CD4-positive, alpha-beta memory T cell (primary cell): ENCODE measurements around the gene MRPS6. TPM values are rescaled to one million over a fixed set of nuclear protein-coding genes. Genes with fewer than 3 reads are reported as not detected.

ENCODE experiments used
- CTCF ChIA-PET: fragments of 350-600 bp; sonication (Branson Sonifier 250); formaldehyde crosslinking; loops from one replicate; lab custom pipeline; 2021; ENCODE audit warnings: inconsistent platforms; ENCODE audit not compliant: partially characterized antibody; lab: Charles Lee
- POLR2A ChIA-PET: fragments of 350-600 bp; sonication (Branson Sonifier 250); formaldehyde crosslinking; loops from one replicate; lab custom pipeline; 2021; ENCODE audit not compliant: partially characterized antibody; lab: Charles Lee
- DNase-seq, 5 donors: peaks; one replicate each; pipeline versions ENCODE4 v3.0.0 to v3.0.0-alpha.2; 2020 to 2022; ENCODE audit warnings: mixed read lengths in 1 of 5
- H3K27ac ChIP-seq: one replicate; pipeline ENCODE4 v1.7.0; 2013; ENCODE audit warnings: low read depth, low read length
- H3K27me3 ChIP-seq: 2 replicates; pipeline ENCODE4 v1.7.0; 2013; ENCODE audit warnings: mild to moderate bottlenecking, low read length, moderate library complexity; ENCODE audit not compliant: insufficient read depth
- H3K36me3 ChIP-seq: 2 replicates; pipeline ENCODE4 v1.7.0; 2013; ENCODE audit warnings: mild to moderate bottlenecking, low read length, moderate library complexity; ENCODE audit not compliant: insufficient read depth
- H3K4me1 ChIP-seq: 2 replicates; pipeline ENCODE4 v1.7.0; 2013; ENCODE audit warnings: mild to moderate bottlenecking, low read length, moderate library complexity; ENCODE audit not compliant: insufficient read depth
- H3K4me3 ChIP-seq, 2 donors: one replicate each; pipeline ENCODE4 v1.7.0; 2013; ENCODE audit warnings: low read length in 2 of 2, mild to moderate bottlenecking in 1 of 2
- H3K9me3 ChIP-seq, 2 donors: one replicate each; pipeline ENCODE4 v1.7.0; 2013; ENCODE audit warnings: low read length in 2 of 2, control low read depth in 1 of 2; ENCODE audit not compliant: control insufficient read depth in 1 of 2
- H3K27ac Mint-ChIP-seq, 7 donors: one replicate each; pipeline ENCODE4 v1.8.0; 2020 to 2021; ENCODE audit warnings: mixed read lengths in 7 of 7, mild to moderate bottlenecking in 6 of 7, inconsistent platforms in 3 of 7, moderate library complexity in 3 of 7
- H3K27me3 Mint-ChIP-seq, 2 donors: one replicate each; pipeline ENCODE4 v1.8.0; 2020 to 2021; ENCODE audit warnings: mixed read lengths in 2 of 2
- H3K36me3 Mint-ChIP-seq, 2 donors: one replicate each; pipeline ENCODE4 v1.8.0; 2020 to 2021; ENCODE audit warnings: mixed read lengths in 2 of 2, inconsistent platforms in 1 of 2, mild to moderate bottlenecking in 1 of 2
- H3K4me1 Mint-ChIP-seq, 4 donors: one replicate each; pipeline ENCODE4 v1.8.0; 2020 to 2021; ENCODE audit warnings: mixed read lengths in 4 of 4, mild to moderate bottlenecking in 1 of 4
- H3K4me3 Mint-ChIP-seq, 8 donors: one replicate each; pipeline ENCODE4 v1.8.0; 2020 to 2021; ENCODE audit warnings: mixed read lengths in 8 of 8, mild to moderate bottlenecking in 7 of 8, moderate library complexity in 6 of 8, inconsistent platforms in 3 of 8
- H3K9me3 Mint-ChIP-seq, 8 donors: one replicate each; pipeline ENCODE4 v1.8.0; 2020 to 2021; ENCODE audit warnings: mixed read lengths in 8 of 8, mild to moderate bottlenecking in 5 of 8, inconsistent platforms in 3 of 8, moderate library complexity in 1 of 8
- intact Hi-C: fragments of 100-400 bp; cut with micrococcal nuclease; formaldehyde crosslinking; loops from one replicate; pipeline ENCODE4 v1.15.1; 2023
- polyA plus RNA-seq, 2 donors: library from polyadenylated mRNA; unstranded; fragments of 300-500 nt; fragmentation: Illumina TruSeq; gene quantifications; one replicate each; pipeline ENCODE4 v1.2.3, GENCODE V29; 2021
- total RNA-seq, 2 experiments: library from RNA; stranded (reverse); gene quantifications; one replicate each; pipeline ENCODE4 v1.2.3, GENCODE V29; 2021

The MRPS6 gene
- total and polyA plus RNA-seq, 4 experiments from 2014 or later: 76.9 to 160 (median 108) TPM

DNA sequence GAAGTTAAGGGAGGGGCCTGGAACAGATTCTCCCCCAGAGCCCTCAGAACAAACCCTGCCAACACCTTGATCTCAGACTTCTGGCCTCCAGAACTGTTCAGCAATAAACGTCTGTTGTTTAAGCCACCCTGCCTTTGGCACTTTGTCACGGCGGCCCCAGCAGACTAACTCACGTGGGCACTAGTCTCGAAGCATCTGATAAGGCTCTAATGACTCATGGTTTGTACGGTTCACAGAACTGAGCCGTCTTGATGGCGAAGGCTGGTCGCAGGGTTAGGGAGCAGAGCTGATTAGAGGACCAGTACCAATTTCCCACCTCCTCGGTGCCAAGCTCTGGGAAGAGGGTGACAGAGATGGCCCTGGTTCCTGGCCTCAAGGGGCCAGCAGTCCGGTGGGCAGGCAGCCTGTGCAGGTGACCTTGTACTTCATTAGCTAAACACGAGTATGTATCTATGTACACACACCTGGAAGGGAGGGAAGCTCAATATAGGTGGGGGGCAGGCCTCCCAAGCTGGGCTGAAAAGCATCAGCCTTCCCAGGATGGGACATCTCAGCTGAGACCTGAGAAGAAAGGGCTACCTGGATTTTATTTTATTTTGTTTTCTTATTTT is 112.8 kb downstream of the MRPS6 start:
- DNase-seq: no peak

DNA sequence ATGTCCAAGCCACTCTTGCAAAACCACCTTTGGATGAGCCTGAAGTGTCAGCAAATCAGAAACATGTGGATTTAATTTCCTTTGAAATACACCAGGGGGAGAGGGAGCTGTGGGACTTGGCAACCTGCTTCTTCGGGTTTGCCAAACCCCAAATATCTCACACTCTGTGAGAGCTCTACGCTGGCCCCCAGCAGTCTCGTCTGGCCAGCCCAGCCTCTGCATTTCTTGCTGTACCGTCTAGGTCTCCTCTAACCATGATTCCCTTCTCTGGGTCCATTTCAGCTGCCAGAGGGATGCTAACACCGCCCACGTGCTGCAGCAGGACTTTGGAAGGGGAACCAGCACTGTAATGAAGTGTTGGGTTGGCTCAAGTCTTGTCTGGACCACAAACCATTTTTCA is 114.6 kb downstream of the MRPS6 start:
- no peak overlapping the region for H3K4me3 Mint-ChIP-seq
- intact Hi-C loops: no loop called here
- H3K4me3 ChIP-seq: no peak overlapping the region
- no peaks in the 10 kb centered on the region for H3K27me3 Mint-ChIP-seq
- ChIA-PET CTCF (no interaction called here), POLR2A (interaction anchor here (1.1 kb wide), 1 partner anchor 238 kb away, joined by 3 read pairs; no protein-coding TSS in a partner anchor)
- no peaks in the 10 kb centered on the region for H3K27me3 ChIP-seq
- DNase-seq: no peak
- H3K27ac ChIP-seq: no peak overlapping the region
- no peaks in the 10 kb centered on the region for H3K36me3 ChIP-seq
- no peaks in the 10 kb centered on the region for H3K4me1 ChIP-seq
- peaks cover 0 to 4% (median under 1%) of the 10 kb centered on the region in 4 donors for H3K4me1 Mint-ChIP-seq
- no peak overlapping the region for H3K27ac Mint-ChIP-seq
- H3K9me3 ChIP-seq: no peaks in the 10 kb centered on the region
- no peaks in the 10 kb centered on the region for H3K36me3 Mint-ChIP-seq
- H3K9me3 Mint-ChIP-seq: peaks cover 0 to 3% (median 0%) of the 10 kb centered on the region in 8 donors

More for the DNA sequence above, 112.8 kb downstream of the MRPS6 start:
- Histone ChIP-seq H3K4me1 (no peaks in the 10 kb centered on the region), H3K36me3 (no peaks in the 10 kb centered on the region), H3K27ac (no peak overlapping the region), H3K9me3 (no peaks in the 10 kb centered on the region), H3K27me3 (no peaks in the 10 kb centered on the region), H3K4me3 (no peak overlapping the region)
- Mint-ChIP-seq H3K4me3 (no peak overlapping the region), H3K36me3 (peaks cover 0 to 2% of the 10 kb centered on the region in 2 donors), H3K9me3 (peaks cover 0 to 3% (median 0%) of the 10 kb centered on the region in 8 donors), H3K4me1 (peaks cover 0 to 3% (median 0%) of the 10 kb centered on the region in 4 donors), H3K27ac (no peak overlapping the region), H3K27me3 (no peaks in the 10 kb centered on the region)
- ChIA-PET POLR2A (no interaction called here), CTCF (interaction anchor here (1.8 kb wide), 1 partner anchor 161 kb away, joined by 5 read pairs; no protein-coding TSS in a partner anchor)
- intact Hi-C loops: no loop called here

GRCh38 chr21:34189506-34189905 is 116.1 kb downstream of the MRPS6 start:
- CTCF ChIA-PET: no interaction called here
- H3K4me3 ChIP-seq: no peak overlapping the region

DNA sequence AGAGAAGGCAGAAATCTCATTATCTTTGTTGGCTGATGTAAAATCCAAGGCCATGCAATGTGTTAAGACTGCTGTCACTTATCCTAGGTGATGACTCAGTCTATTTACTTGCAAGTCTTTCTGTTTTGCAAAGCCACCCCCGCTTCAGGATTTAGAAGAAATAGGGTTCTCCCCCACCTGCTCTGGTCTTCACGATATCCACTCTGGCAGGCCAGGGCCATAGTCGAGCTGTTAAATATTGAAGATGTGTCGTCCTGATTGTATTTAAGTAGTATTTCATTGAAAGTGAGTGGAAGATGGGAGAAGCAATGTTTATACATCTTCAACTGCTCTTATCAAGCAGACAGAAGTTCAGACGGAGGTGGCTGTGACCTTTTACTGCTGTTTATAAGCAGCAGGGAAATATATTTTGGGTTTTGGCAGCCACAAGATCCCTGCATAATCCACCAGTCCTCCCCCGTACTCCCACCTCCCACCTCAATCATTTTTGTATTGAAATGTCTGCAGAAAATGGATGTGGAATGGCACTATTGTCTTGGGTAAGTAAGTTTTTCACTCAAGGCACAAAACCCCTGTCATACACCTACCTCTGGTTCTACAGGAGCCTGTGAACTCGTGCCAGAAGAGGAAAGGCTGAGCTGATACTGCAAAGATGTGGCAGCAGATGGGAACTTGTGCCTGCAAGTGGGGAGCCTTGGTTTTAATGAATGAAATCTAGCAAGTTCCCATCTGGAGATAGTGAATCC is 117.4 kb downstream of the MRPS6 start:
- Mint-ChIP-seq H3K9me3 (peaks cover 0 to 7% (median 0%) of the 10 kb centered on the region in 8 donors), H3K27ac (peak overlapping the region in 1 of 7 donors; percentile 57), H3K4me1 (peaks cover 0 to 4% (median 1%) of the 10 kb centered on the region in 4 donors), H3K4me3 (no peak overlapping the region), H3K27me3 (no peaks in the 10 kb centered on the region), H3K36me3 (no peaks in the 10 kb centered on the region)
- POLR2A ChIA-PET: no interaction called here
- no peaks in the 10 kb centered on the region for H3K27me3 ChIP-seq
- no peaks in the 10 kb centered on the region for H3K4me1 ChIP-seq
- H3K27ac ChIP-seq: no peak overlapping the region
- H3K9me3 ChIP-seq: no peaks in the 10 kb centered on the region
- H3K36me3 ChIP-seq: no peaks in the 10 kb centered on the region
- CTCF ChIA-PET: interaction anchor here (1.0 kb wide), 1 partner anchor 13 kb away, joined by 7 read pairs; no protein-coding TSS in a partner anchor
- intact Hi-C loops: no loop called here
- H3K4me3 ChIP-seq: no peak overlapping the region
- DNase-seq: no peak

More at GRCh38 chr21:34189506-34189905, 116.1 kb downstream of the MRPS6 start:
- H3K36me3 ChIP-seq: no peaks in the 10 kb centered on the region
- Mint-ChIP-seq H3K27me3 (no peaks in the 10 kb centered on the region), H3K4me1 (peaks cover 0 to 4% (median 1%) of the 10 kb centered on the region in 4 donors), H3K9me3 (peaks cover 0 to 7% (median 0%) of the 10 kb centered on the region in 8 donors), H3K4me3 (no peak overlapping the region), H3K27ac (no peak overlapping the region), H3K36me3 (no peaks in the 10 kb centered on the region)
- intact Hi-C loops: no loop called here
- H3K27me3 ChIP-seq: no peaks in the 10 kb centered on the region
- POLR2A ChIA-PET: no interaction called here
- no peaks in the 10 kb centered on the region for H3K9me3 ChIP-seq
- H3K4me1 ChIP-seq: no peaks in the 10 kb centered on the region
- no peak for DNase-seq
- H3K27ac ChIP-seq: no peak overlapping the region

- no peaks in the 10 kb centered on the region for H3K4me1 ChIP-seq
- H3K4me1 Mint-ChIP-seq: peaks cover 0 to 4% (median 1%) of the 10 kb centered on the region in 4 donors
- H3K36me3 ChIP-seq: no peaks in the 10 kb centered on the region
- no peak overlapping the region for H3K4me3 Mint-ChIP-seq
- no peak overlapping the region for H3K27ac Mint-ChIP-seq
- intact Hi-C loops: no loop called here
- no peak for DNase-seq
- peaks cover 0 to 4% (median 0%) of the 10 kb centered on the region in 8 donors for H3K9me3 Mint-ChIP-seq
- no peaks in the 10 kb centered on the region for H3K27me3 ChIP-seq
- H3K27ac ChIP-seq: no peak overlapping the region
- no peaks in the 10 kb centered on the region for H3K36me3 Mint-ChIP-seq
- no peaks in the 10 kb centered on the region for H3K9me3 ChIP-seq
- H3K4me3 ChIP-seq: no peak overlapping the region
- no peaks in the 10 kb centered on the region for H3K27me3 Mint-ChIP-seq
- POLR2A ChIA-PET: no interaction called here
- CTCF ChIA-PET: interaction anchor here (1.0 kb wide), 1 partner anchor 12 kb away, joined by 7 read pairs; no protein-coding TSS in a partner anchor
Measured at GRCh38 chr21:34191876-34192275, 118.5 kb downstream of the MRPS6 start.

Other genes starting within 250 kb of the MRPS6 start
- gene ATP5PO, start 157.8 kb upstream of the MRPS6 start, total RNA-seq: 100 to 1,000 TPM; 126 to 143 TPM
- gene ATP5PO, start 157.8 kb upstream of the MRPS6 start, polyA plus RNA-seq: 100 to 1,000 TPM; 318 to 472 TPM
- 10 to 100 TPM; 32.8 to 33.4 TPM for gene SLC5A3, start within 50 bp of the MRPS6 start, total RNA-seq
- gene SLC5A3, start within 50 bp of the MRPS6 start, polyA plus RNA-seq: 1 to 10 TPM in 1 of 2 donors, under 1 TPM in 1; 0.68 to 1.4 TPM